Measurements from ENCODE around the gene C1orf21.
"Not testable (repeated sequence)": the region's sequence is repeated elsewhere in the genome, so short reads cannot be mapped to it uniquely, and the experiment has no call there.

- TF ChIP-seq CTCF (IDR thresholded peaks at IDR 0.05); POLR2AphosphoS5 (IDR thresholded peaks at IDR 0.05; ENCODE audit: low read depth, low read length): not testable (repeated sequence)
Observed at GRCh38 chr1:184612229-184612628, 225.4 kb downstream of the C1orf21 start.

All from Panc1 (cell line).